Suprapubic skin (tissue), 4 donors: Measurements from ENCODE around the gene TNFSF8. TPM values are rescaled to one million over a fixed set of nuclear protein-coding genes. Genes with fewer than 3 reads are reported as not detected.

ENCODE experiments used
- DNase-seq, 2 donors: peaks; one replicate each; pipeline ENCODE4 v3.0.0-alpha.2; 2019; ENCODE audit warnings: low spot score in 2 of 2
- H3K27ac ChIP-seq: fragments of 200-600 bp; sonication (generic); one replicate; pipeline ENCODE4 v1.5.1; 2019
- H3K27me3 ChIP-seq: fragments of 200-600 bp; sonication (generic); one replicate; pipeline ENCODE4 v1.5.1; 2019
- H3K36me3 ChIP-seq: fragments of 200-600 bp; sonication (generic); one replicate; pipeline ENCODE4 v1.5.1; 2019
- H3K4me1 ChIP-seq: fragments of 200-600 bp; sonication (generic); one replicate; pipeline ENCODE4 v1.5.1; 2019
- H3K4me3 ChIP-seq: fragments of 200-600 bp; sonication (generic); one replicate; pipeline ENCODE4 v1.5.1; 2019; ENCODE audit warnings: mild to moderate bottlenecking
- H3K9me3 ChIP-seq: fragments of 200-600 bp; sonication (generic); one replicate; pipeline ENCODE4 v1.5.1; 2019
- CTCF ChIP-seq, 2 donors: fragments of 200-600 bp in 1 of 2; fragments of 450-650 bp in 1 of 2; sonication (generic) in 1 of 2; IDR thresholded peaks; one replicate each; pipeline ENCODE4 v1.5.1; 2016 to 2019; ENCODE audit warnings: antibody characterized with exemption in 2 of 2, mild to moderate bottlenecking in 1 of 2, moderate library complexity in 1 of 2
- EP300 ChIP-seq: sonication (generic); formaldehyde crosslinking; IDR thresholded peaks from one replicate; pipeline ENCODE4 v1.6.1; 2017; ENCODE audit warnings: antibody characterized with exemption
- POLR2A ChIP-seq, 2 donors: fragments of 450-650 bp; IDR thresholded peaks; one replicate each; pipeline ENCODE4 v1.6.1; 2017; ENCODE audit warnings: antibody characterized with exemption in 2 of 2, mild to moderate bottlenecking in 2 of 2, moderate library complexity in 2 of 2
- POLR2AphosphoS5 ChIP-seq, 3 donors: sonication (generic); formaldehyde crosslinking; IDR thresholded peaks; one replicate each; pipeline ENCODE4 v1.6.1; 2017; ENCODE audit warnings: antibody characterized with exemption in 3 of 3
- WGBS: methylation state at CpG from one replicate; pipeline ENCODE4 v1.1.5; 2018; 5-methylcytosine and 5-hydroxymethylcytosine counted together
- total RNA-seq, 4 donors: library from RNA; depleted of rRNA; stranded (reverse); fragments of >200 nt; gene quantifications; one replicate each; pipeline ENCODE4 v1.1.0, GENCODE V29; 2016

The TNFSF8 gene
- total RNA-seq, 4 donors from 2014 or later = 0.23 to 4.0 (median 1.4) TPM

- 82% methylated on average over 4 of the region's 4 CpGs for WGBS
- Histone ChIP-seq H3K4me3 (no peak overlapping the region), H3K9me3 (no peaks in the 10 kb centered on the region), H3K36me3 (no peaks in the 10 kb centered on the region), H3K27me3 (peaks cover 5% of the 10 kb centered on the region), H3K27ac (no peak overlapping the region), H3K4me1 (no peaks in the 10 kb centered on the region)
- TF ChIP-seq EP300 = no peak
- TF ChIP-seq POLR2AphosphoS5 (IDR thresholded peaks at IDR 0.05) = no peak
- TF ChIP-seq POLR2A (IDR thresholded peaks at IDR 0.05) = no peak
- no peak for TF ChIP-seq CTCF (IDR thresholded peaks at IDR 0.05)
- no peak for DNase-seq
Measured at GRCh38 chr9:114919611-114920010, 10.8 kb downstream of the TNFSF8 start.

DNA sequence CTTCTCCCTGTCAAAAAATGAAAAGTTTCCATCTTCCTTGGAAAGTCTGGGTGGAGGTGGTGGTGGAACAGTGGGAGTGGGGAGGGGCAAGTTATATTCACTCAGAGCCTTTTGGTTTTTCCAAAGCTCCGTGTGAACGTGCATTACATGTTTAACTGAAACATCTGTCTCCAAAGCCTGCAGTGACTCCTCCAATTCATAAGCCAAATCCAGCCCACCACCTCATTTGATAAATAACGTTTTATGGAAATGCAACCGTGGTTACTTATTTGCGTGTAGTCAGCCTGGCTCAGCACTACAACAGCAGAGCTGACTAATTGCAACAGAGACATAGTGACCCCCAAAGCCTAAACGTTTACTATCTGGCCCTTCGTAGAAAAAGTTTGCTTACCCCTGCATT, 13.9 kb downstream of the TNFSF8 start:
- TF ChIP-seq CTCF (IDR thresholded peaks at IDR 0.05) (no peak), POLR2AphosphoS5 (IDR thresholded peaks at IDR 0.05) (no peak), POLR2A (IDR thresholded peaks at IDR 0.05) (no peak), EP300 (no peak)
- Histone ChIP-seq H3K4me1 (no peaks in the 10 kb centered on the region), H3K9me3 (no peaks in the 10 kb centered on the region), H3K4me3 (no peak overlapping the region), H3K27ac (no peak overlapping the region), H3K27me3 (no peaks in the 10 kb centered on the region), H3K36me3 (no peaks in the 10 kb centered on the region)
- DNase-seq = no peak
- 74% methylated on average over 7 of the region's 7 CpGs for WGBS

GRCh38 chr9:114914139-114914538, 16.3 kb downstream of the TNFSF8 start:
- no peaks in the 10 kb centered on the region for H3K27me3 ChIP-seq

DNA sequence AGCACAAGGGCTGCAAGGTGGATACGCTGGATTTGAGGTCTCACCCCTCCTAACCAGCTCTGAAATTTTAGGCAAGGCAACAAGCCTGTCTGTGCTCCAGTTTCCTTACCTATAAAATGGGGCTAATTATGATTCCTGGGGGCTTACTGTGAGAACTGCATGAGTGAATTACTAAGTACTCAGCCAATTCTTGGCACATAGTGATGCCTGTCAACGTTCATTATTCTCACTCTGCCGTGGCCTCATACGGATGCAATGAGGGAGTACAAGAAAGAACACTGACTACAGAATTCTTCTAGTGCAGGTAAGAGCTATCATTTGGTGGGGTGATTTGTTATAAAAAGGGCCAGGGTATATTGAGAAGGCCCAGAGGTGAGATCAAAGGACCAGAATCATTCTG, 16.7 kb downstream of the TNFSF8 start:
- no peak for DNase-seq
- TF ChIP-seq EP300 = no peak
- TF ChIP-seq CTCF (IDR thresholded peaks at IDR 0.05) = no peak
- H3K4me1 ChIP-seq = peaks cover 10% of the 10 kb centered on the region
- no peaks in the 10 kb centered on the region for H3K36me3 ChIP-seq
- no peaks in the 10 kb centered on the region for H3K27me3 ChIP-seq
- no peaks in the 10 kb centered on the region for H3K9me3 ChIP-seq
- WGBS = 89% methylated on average over 4 of the region's 4 CpGs
- H3K4me3 ChIP-seq = no peak overlapping the region
- H3K27ac ChIP-seq = no peak overlapping the region

More at GRCh38 chr9:114914139-114914538, 16.3 kb downstream of the TNFSF8 start:
- no peaks in the 10 kb centered on the region for H3K9me3 ChIP-seq
- no peak for DNase-seq
- no peak overlapping the region for H3K4me3 ChIP-seq
- no peak overlapping the region for H3K27ac ChIP-seq
- H3K4me1 ChIP-seq = peaks cover 9% of the 10 kb centered on the region
- H3K36me3 ChIP-seq = no peaks in the 10 kb centered on the region
- TF ChIP-seq CTCF (IDR thresholded peaks at IDR 0.05) (no peak), POLR2AphosphoS5 (IDR thresholded peaks at IDR 0.05) (no peak), EP300 (no peak), POLR2A (IDR thresholded peaks at IDR 0.05) (no peak)
- WGBS = 89% methylated on average over 1 of the region's 1 CpG

DNA sequence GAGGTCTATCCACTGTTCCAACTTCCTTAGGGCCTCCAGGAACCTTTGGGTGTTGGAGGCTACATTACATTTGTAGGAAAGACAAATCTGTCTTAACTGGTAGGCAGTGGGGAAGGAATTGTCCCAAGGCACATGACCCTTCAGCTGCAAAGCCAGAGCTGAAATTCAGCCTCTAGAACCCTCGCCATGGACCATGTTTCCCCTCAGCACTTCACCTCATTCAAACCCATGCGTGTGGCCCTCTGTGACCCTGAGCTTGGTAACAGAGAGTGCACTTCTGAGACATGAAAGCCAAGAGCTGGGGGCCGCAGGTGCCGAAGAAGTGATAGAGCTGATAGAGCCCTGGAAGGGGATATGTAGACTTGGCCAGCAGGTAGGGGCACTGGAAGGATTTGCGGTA, 17.2 kb downstream of the TNFSF8 start:
- no peak for DNase-seq
- peaks cover 15% of the 10 kb centered on the region for H3K4me1 ChIP-seq
- no peaks in the 10 kb centered on the region for H3K27me3 ChIP-seq
- no peak overlapping the region for H3K27ac ChIP-seq
- H3K9me3 ChIP-seq = no peaks in the 10 kb centered on the region
- 76% methylated on average over 5 of the region's 5 CpGs for WGBS
- no peak for TF ChIP-seq POLR2AphosphoS5 (IDR thresholded peaks at IDR 0.05)
- TF ChIP-seq EP300 = no peak
- no peak for TF ChIP-seq POLR2A (IDR thresholded peaks at IDR 0.05)
- no peak for TF ChIP-seq CTCF (IDR thresholded peaks at IDR 0.05)
- no peaks in the 10 kb centered on the region for H3K36me3 ChIP-seq
- H3K4me3 ChIP-seq = no peak overlapping the region
